GM21825 (cell line): ENCODE results near the gene SHC4.
"Not testable (repeated sequence)": the region's sequence is repeated elsewhere in the genome, so short reads cannot be mapped to it uniquely, and the experiment has no call there.

Experiments used
- ATAC-seq: cut with Tn5 transposase; IDR thresholded peaks from one replicate; pipeline ENCODE4 v1.9.1; 2021; ENCODE audit warnings: mild to moderate bottlenecking, moderate library complexity; ENCODE audit not compliant: unreplicated experiment

SHC4 gene

DNA sequence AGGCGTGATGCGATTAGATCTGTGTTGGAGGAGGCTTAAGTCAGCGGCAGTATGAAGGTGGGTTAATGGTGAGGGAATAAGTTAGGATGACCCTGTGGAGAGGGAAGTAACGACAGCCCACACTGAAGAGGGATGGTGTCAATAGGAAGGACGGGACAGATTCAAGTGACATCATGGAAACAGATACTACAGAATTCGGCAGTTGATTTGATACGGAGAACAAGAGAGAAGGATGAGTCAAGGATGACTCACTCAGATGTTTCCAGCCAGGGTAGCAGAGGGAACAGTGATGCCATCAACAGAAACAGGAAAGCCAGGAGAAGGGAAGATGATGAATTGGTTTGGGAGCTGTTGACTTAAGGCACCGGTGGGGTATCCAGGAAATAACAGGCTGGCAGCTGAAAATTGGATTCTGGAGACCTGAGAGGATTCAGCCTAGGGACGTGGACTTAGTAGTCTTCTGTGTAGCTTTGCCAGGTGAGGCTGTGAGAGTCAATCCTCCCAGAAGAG, 38.0 kb downstream of the SHC4 start:
- no peak for ATAC-seq

DNA sequence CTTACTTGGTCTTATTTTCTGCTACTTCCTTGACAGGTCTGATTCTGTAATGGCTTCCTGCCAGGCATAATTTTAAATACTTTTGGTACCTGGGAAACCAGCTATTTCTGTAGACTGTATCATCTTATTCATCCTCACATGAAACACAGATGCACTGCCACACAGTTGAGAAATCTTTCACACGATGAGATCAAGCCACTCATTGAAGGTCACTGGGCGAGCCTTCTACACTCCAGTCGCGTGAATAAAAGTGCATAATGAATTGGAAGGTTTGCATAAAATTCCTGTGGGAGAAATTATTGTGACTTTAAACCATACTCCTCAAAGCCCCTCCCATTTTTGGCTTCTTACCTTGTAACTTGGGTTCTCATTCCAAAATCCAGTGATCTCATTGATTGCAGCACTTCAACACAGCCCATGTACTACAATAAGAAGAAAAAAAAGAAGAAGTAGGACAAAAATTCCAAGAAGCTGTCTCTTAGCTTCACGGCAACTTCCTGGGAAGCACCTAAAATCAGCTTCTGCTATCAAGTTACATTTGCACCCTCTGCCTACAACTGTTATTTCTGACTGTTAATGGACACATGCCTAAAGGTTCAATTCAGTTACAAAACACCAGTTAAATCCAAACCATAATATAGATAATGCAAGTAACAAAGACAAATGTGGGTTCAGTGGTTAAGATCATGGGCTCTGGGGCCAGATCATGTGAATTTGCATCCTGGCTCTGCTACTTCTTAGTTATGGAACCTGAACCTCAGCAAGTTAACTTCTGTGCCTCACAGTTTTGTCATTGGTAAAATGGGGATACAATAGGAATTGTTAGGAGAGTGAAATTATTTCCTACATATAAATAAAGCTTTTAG, 39.0 kb downstream of the SHC4 start:
- ATAC-seq, result no peak

DNA sequence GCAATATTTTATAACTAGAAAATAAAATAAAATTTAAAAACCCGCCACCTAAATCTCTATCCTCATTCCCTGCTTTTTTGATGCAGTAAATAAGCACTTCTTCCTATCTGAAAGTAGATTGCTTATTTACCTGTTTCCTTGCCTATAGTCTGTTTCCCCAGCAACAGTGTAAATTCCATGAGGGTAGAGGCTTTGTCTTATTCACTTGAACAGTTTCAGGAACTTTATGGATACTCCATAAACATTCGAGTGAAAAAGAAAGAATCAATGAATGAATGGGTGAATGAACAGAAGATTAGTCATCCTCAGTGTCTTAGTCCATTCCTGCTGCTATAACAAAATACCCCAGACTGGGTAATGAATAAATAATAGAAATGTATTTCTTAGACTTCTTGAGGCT, 41.7 kb downstream of the SHC4 start:
- ATAC-seq, result no peak

DNA sequence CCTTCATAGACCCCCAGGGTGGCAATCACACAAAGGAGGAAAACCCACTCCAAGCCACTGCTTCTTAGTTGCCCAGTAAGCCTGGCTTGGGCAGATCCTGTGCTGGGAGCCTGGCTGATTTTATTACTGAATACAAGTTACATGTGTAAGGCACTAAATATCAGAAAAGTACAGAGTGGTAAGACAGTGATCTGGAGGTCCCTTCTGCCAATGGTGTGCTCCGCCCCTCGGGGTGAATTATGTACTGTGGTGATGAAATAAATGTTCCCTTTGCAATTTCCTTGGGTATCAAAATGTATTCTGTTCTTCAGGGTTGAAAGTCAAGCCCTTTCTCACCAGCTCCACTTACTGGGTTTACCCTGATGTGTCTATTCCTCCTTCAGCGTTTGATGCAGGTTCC, 47.0 kb downstream of the SHC4 start:
- no peak for ATAC-seq

DNA sequence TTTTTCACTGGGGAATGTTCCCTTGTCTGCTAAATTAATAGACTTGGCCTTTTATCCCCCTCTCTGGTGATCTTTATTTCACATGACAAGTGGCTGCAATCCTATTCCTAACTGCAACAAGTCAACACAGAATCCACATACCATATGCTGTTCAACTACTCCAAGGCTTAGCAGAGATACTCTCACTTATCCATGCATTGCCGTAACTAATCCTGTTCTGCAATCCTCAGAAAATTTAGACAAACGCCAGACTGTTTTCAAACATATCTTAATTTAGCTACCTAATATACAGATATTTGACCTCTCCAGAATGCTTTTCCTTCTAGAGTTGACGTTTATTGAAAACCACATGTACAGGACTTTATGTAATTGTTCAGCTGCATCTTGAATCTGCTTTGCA, 47.9 kb downstream of the SHC4 start:
- ATAC-seq, result no peak

DNA sequence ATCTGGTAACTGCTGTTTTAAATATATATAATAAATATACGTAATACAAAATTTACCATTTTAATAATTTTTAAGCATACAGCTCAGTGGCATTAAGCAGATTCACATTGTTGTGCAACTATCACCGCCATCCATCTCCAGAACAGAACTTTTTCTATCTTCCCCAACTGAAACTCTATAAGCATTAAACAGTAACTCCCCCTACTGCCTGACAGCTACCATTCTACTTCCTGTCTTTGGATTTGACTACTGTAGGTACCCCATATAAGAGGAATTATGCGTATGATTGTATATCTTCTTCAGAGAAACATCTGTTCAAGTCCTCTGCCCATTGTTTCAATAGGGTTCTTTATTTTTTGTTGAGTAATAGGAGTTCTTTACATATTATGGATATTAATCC, 49.0 kb downstream of the SHC4 start:
- no peak for ATAC-seq

DNA sequence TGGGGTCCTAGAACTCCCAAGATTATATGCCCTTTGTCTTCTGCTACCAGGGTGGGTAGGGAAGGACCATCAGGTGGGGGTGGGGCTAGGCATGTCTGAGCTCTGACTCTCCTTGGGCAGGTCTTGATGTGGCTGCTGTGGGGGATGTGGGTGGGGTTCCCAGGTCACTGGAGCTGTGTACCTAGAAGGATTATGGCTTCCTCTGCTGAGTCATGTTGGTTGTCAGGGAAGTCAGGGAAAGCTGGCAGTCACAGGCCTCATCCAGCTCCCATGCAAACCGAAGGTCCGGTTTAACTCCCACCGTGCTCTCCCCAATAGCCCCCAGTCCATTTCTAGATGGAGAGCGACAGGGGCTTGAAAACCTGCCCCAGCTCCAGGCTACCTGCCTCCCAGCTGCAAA, 50.6 kb downstream of the SHC4 start:
- ATAC-seq, result no peak

DNA sequence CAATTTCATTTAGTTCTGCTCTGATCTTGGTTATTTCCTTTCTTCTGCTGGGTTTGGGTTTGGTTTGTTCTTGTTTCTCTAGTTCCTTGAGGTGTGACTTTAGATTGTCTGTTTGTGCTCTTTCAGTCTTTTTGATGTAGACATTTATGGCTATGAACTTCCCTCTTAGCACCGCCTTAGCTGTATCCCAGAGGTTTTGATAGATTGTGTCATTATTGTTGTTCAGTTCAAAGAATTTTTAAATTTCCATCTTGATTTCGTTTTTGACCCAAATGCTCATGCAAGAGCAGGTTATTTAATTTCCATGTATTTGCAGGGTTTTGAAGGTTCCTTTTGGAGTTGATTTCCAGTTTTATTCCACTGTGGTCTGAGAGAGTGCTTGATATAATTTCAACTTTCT, 53.2 kb downstream of the SHC4 start:
- ATAC-seq, result not testable (repeated sequence)

DNA sequence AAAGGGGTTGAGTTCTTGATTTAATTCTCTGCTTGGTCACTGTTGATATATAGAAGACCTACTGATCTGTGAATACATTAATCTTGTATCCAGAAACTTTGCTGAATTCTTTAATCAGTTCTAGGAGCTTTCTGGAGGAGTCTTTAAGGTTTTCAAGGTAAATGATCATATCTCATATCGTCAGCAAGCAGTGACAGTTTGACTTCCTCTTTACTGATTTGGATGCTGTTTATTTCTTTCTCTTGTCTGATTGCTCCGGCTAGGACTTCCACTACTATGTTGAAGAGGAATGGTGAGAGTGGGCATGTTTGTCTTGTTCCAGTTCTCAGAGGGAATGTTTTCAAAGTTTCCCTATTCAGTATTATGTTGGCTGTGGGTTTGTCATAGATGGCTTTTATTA, 54.4 kb downstream of the SHC4 start:
- not testable (repeated sequence) for ATAC-seq

DNA sequence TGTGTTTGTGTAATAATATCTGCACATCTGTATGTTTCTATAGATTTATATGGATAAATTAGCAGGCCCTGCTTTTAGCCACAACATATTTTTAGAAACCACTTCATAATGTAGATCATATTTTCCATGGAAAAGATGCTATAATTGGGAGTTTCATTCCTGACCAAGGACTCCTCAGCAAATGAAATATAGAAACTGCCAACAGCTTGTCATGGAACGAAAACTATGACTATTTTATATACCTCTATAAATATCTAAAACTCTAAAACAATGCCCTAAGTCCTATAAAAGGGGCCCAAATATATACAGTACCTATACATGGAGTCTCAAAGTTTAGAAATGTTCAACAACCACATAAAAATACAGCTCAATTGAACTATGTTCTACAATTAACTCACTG, 57.9 kb downstream of the SHC4 start:
- ATAC-seq, result no peak

DNA sequence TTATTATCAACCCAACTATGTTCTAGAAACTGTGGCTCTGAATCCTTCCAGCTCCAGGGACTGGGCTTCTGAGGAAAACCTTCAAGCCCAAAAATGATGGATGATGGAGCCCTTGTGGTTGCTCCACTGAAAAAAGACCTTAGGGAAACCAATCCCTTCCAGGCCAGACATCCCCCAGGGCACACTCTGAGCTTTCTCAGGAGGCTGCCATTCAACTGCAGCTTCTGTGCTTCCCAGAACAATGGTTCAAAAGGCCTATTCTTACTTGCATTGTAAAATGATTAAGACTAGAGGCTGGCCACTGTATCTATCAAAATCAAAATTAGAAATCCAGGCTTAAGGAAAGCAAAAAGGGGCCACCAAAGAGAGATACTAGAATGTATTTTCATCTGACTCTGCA, 58.5 kb downstream of the SHC4 start:
- ATAC-seq, result no peak

DNA sequence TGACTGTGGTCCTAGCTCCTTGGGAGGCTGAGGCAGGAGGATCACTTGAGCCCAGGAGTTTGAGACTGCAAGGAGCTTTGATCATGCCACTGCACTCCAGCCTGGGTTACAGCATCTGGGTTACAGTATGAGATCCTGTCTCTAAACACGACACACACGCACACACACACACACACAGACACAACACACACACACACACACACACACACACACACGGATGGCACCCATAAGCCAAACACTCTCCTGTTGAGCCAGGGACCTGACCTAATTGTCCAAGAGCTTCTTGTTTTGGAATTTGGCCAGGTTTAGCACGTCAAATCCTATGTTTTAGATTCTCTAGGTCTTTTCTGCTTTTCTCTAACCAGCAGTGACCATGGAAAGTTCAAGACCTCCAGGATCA, 59.0 kb downstream of the SHC4 start:
- no peak for ATAC-seq

DNA sequence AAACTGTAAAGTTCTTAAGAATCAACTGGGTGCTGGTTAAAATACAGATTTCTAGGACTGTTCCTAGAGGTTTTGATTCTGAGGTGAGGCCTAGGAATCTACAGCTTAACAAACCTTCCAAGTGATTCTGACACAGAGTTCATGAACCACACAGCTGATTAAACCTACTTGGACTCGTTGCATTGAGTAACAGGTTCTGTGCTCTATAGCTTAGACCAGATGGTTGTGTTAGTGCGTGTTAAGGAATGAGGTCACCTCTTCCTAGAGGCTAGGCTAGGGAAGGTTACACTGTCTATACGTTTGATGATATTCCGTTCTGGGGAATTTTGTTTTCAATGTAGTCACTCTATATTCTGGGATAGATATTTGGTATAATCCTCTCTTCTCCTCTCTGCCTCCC, 63.9 kb downstream of the SHC4 start:
- ATAC-seq, result no peak

DNA sequence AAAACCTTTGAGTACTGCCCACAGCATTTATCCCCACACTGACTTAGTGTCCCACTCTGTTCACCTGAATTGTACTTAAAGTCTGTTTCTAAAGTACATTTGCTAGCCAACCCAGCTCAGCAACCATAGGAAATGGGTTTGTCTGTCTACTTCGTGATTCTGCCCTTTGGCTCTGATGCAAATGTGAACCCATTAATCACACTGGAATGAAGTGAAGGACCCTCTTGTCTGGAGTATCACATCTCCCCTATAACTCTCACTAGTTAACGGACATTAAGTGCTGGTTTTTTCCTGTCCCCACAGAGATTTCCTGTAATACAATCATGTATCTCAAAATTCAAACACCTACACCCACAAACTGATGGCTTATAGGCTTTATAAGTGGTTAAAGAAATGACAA, 65.3 kb downstream of the SHC4 start:
- ATAC-seq, result no peak

DNA sequence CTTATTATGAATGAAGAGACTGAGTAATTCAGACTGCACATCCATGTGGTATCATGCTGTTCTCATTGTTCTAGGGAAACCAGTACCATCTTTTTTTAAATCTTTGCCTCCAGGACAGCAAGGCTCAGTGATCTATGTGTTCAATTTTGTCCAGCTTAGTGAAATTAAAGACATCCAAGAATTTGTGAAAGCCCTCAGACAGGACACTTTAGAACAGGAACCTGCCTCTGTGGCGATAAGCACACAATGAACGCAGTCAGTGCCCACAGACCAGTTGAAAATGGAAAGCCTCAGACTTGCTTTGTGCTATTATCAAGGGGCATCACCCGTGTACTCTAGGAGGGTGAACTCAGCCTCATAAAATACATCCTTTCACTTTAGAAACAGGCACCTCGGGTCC, 65.7 kb downstream of the SHC4 start:
- no peak for ATAC-seq

DNA sequence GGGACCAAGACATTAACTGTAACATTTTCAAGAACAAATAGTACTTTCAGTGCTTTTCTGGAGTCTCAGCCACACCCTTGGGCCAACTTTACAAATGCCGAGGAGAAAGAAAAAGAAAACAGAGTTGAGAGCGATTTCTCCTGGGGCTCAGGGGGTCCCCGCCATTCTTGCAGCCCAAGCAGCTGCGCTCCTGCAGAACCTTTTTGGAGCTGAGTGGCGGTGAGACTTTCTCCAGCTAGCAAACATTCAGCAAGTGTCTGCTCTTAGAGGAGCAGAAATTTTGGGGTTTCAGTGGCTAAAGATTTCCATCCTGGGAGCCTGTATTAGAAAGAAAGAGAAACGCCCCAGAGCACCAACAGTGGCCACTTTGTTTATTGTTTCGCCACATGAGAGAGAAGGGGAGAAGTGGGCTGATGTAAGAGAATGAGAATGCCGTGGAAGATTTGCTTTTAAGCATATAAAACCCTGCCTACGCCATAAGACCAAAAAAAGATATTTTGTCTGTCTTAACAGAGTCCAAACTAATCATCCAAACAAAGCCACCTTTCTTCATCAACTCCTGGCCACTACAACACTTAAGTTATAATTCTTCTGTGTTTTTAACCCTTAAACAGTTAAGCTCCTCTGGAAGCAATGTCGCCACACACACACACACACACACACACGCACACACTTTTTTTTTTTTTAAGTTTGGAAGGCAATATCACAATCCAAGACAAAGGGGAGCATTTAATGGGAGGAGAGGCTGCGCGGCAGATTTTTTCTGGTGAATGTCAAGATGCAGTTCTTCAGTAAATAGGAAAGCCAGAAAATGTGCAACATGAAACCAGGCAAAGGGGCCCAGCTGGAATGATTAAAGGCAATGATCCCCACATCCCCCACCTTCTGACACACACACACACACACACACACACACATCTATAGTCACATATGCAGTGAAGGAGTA, 66.6 kb downstream of the SHC4 start:
- ATAC-seq, result no peak

DNA sequence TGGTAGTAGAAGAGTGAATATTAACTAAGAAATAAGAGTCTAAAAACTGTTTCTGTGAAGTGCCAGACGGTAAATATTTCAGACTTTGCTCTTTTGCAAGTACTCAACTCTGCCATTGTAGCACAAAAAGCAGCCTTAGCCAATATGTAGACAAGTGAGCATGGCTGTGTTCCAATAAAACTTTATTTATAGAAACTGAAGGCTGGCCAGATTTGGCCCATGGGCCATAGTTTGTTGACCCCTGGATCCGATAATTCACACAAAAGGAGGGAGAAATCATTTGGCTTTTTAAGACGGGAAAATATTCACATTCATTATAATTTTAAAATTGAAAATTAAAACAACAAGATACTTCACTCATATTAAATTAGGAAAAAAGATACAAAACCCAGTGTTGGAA, 70.4 kb downstream of the SHC4 start:
- ATAC-seq, result no peak

DNA sequence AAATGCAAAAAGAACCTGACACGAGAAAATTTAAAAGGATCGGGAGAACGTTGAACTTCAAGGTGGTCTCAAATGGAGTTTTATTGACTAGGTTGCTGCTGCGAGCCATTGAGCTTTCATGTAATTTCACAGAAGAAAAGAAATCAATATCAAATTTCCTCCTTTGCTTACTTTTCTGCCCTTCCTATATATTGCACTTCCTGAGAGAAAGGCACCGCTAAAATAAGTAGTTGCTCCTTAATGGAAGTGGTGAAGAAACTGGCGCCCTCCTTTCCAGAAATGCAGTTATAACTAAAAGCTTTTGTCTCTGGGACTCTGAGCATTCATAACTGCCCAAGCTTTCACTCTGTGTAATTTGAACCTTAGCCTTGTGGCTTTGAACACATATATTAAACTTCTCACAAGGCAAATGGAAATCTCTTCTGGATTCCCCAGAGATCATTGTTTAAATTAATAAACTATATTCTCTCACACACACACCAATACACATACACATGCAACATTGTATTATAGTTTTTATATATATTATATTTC, 72.4 kb downstream of the SHC4 start:
- no peak for ATAC-seq

DNA sequence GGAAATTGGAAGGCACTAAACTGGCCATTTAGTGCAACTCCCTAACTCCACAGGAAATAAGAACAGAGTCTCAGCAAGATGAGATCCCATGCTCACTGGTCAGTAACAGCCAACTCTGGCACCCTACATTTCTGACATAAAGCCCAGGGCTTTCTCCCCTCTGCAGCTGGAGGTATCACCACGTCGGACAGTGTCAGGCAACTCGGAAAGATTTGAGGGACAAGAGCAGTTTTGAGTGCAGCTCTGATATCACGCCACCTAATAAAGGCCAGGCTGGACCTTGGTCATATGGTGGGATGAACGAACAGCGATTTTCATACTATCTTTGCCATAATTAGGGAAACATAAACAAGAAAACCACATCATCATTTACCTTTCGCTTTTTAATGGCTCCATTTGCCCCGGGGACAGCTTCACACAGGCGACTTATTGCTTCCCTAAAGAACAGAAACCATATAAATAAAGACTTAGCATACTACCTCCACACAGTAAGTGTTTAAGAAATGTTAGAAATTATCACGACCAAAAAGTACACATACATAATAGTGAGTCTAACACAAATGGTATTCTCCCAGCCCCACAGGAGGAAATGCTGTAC, 73.2 kb downstream of the SHC4 start:
- ATAC-seq, result no peak

DNA sequence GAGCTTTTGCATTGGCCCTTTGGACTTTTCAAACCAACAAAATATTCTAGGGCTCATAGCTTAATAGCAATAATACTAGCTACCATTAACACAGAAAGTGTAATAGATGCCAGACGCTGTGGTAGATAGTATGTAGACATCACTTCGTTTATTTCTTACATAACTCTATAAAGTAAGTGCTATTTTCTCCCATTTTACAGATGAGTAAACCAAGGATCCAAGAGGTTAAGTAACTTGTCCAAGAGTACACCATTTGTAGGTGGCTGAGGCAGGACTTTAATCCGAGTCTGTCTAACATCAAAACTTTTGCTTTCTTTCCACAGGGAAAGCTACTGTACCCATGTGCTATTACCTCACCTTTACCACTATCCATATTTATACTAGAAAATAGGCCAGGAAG, 73.8 kb downstream of the SHC4 start:
- no peak for ATAC-seq

DNA sequence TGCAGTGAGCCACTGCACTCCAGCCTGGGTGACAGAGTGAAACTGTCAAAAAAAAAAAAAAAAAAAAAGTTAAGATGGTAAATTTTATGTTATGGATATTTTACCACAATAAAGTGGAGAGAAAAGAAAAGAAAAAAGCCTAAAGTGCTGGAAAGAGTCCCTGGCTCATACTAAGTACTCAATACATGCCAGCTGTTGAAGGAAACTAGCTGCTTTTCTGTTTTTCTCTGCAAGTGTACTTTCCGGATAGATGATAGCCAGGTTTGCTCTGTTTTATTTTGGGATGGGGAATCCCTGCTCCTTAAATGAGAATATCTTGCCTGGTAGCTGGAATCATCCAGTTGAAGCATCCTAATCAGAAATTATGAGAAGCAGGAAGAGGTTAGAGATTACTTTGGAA, 74.9 kb downstream of the SHC4 start:
- ATAC-seq, result no peak
